Activated CD4-positive, alpha-beta T cell treated with anti-CD3 and anti-CD28 coated beads for 4 hours (primary cell): ENCODE measurements around the gene SH2D7.

Experiments used
- DNase-seq, 2 donors: peaks; one replicate each; pipeline ENCODE4 v3.0.0-alpha.2; 2020

Gene SH2D7

DNA sequence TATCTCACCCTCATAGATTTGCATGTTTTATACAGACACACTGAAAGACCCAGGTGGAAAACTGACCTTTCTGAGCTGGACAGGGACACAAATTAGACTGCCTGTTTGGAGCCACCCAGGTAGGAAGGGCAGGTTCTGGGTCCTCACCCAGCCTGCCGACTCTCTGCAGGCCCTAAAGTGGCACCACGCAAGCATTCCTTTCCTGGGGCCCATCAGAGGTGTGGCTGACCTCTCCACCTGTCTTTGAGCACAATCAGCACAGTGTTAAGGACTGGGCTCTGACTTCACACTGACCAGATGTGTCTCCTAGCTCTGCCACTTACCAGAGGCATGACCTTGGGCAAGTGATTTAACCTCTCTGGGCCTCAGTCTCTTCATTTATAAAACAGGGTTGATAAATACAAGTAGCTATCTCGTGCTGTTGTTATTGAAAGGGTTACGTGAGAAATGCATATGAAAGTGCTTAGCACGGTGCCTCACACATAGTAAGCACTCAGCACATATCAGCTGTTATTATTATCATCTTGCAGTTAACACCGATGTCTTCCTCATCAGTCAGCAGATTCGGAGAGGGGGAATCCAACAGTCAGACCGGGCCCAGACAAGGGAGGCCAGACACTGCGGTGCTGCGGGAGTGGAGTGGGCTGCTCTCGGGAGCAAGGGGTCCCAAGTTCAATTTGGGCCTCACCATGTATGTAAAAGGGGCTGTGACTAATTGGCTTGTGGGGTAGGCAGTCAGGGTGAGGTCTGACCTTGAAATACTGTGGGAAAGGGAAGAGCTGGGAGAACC, 12.9 kb upstream of the SH2D7 start:
- no peak for DNase-seq

DNA sequence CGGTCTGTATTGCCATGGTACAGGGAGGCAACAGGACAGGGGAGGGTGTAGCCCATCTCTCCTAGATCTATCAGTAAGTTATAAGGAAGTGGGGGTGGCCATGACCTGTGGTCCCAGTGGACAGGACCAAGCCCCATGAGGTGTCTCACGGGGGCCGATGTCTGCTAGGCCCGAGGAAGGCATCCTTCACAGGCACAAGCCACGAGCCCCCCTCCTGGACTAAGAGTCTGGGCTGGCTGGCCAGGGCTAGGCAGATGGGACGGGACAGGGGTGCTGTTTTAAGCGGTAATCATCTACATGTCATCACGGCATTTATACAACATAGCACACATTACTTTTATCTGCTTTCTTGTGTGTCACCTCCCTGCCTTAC, 12.3 kb upstream of the SH2D7 start:
- DNase-seq = no peak

DNA sequence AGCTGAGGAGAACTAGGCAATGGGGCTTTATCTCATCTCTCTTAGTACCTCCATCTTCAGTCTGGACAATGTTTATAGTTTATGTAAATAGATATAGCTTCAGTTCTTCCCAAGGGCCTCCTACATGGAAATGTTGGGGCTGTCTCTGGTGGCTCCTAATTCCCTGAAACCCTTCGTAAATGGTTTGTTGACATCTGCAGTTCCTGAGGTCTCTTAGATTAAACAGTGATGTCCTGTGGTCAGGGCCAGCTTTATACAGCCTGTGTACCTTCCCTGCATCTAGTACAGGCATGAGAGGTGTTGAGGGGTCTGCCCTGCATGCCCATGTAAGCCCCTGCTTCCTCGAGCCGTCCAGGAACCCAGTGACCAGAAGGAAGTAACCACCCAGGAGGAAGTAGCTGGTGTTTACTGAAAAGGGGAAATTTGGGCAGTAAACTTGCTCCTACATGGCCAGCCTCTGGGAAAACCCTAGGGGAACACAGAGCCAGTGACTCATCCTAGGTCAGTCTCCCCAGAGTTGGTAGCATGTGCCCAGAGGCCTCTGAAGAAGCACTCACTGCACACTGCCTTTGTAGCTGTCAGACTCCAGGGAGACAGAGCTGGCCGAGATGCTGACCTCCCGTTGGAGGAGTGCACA, 10.1 kb upstream of the SH2D7 start:
- DNase-seq = no peak

DNA sequence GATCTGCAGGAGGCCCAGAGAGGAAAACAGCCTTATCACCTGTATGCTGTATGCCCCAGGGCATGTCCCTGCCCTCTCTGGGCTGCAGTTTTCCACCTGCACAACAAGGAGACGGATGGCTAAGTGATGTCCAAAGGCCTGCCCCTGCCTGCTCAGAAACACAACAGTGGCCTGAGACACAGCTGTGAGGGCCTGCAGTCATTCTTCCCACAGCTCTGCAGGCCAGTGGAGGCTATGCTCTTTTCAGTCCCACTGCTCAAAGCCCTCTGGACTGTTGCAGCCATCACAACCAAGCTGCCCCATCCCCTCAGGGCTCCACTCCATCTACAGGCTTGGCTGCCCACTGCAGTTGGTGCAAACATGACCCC, 9.6 kb upstream of the SH2D7 start:
- DNase-seq = no peak

DNA sequence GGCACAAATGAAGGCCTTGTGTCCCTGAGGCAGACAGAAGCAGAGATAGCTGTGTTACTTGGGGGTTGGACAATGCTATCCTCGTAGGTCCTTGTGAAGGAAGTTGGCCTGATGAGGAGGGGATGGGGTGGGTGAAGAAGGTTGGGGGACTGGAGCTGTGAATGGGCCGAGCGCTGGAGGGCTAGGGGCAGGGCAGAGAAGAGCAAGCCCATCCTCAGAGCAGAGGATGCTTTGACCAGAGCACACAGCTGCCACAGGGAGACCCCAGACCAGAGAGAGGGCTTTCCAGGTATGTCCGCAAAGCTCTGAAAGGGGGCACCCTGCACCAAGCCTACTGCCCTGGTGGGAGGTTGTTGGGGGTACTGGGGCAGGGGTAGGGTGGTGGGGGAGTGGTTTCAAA, 9.2 kb upstream of the SH2D7 start:
- no peak for DNase-seq

DNA sequence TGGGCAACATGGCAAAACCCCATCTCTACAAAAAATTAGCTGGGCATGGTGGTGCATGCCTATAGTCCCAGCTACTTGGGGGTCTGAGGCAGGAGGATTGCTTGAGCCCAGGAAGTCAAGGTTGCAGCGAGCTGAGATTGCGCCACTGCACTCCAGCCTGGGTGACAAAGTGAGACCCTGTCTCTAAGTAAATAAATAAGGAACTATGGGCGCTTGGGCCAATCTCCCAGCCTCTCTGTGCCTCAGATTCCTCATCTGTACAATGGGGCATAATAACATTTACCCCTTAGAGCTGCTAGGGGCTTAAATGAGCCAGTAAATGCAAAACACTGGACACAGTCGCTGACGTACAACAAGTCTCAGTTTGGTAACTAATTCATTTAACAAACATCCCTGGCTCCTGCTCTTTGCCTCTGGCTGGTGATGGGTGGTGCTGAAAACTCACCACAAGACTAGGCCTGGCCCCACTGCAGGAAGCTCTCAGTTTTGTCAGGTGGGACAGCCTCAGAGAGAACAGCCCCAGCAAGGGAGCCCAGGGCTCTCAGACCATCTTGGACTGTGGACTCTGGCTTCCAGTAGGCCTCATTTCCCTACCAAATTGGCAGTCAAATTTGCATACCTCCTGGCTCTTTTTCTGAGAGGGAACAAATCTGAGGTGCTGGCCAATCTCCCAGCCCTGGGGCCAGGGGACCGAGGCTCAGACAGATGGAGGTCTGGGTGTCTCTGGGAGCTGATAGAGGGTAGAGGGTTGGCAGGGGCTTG, 8.5 kb upstream of the SH2D7 start:
- DNase-seq = no peak

DNA sequence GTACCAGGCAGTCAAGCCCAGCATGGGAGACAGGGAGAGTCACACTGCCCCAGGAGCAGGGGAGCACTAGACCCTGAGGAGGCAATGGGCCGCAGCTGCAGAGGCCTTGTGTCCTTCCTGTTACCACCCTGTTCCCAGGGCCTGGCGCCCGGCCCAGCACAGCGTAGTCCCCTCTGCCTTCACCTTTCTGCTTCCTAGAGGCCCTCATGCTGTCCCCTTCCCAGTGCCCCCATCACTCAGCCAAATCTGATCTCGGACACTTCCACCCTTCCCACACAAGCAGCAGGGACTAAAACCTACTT, 8.0 kb upstream of the SH2D7 start:
- no peak for DNase-seq

DNA sequence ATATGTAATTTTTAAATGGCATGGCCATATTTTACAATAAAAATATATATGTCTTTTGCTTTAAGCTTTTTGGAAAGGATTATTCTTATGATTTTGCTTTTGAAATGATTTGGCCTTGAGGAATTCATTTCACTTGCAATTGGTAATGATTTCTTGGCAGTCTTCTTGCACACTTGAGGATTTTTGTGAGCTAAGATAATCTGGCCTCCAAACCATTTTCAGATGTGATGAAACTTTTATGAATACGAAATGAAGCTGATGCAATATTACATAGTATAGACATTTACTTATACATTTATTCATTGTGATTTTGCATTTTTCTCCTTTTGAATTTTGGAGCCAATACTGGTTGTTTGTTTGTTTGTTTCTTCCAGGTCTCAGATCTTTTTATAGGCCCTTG, 6.4 kb upstream of the SH2D7 start:
- DNase-seq = no peak

DNA sequence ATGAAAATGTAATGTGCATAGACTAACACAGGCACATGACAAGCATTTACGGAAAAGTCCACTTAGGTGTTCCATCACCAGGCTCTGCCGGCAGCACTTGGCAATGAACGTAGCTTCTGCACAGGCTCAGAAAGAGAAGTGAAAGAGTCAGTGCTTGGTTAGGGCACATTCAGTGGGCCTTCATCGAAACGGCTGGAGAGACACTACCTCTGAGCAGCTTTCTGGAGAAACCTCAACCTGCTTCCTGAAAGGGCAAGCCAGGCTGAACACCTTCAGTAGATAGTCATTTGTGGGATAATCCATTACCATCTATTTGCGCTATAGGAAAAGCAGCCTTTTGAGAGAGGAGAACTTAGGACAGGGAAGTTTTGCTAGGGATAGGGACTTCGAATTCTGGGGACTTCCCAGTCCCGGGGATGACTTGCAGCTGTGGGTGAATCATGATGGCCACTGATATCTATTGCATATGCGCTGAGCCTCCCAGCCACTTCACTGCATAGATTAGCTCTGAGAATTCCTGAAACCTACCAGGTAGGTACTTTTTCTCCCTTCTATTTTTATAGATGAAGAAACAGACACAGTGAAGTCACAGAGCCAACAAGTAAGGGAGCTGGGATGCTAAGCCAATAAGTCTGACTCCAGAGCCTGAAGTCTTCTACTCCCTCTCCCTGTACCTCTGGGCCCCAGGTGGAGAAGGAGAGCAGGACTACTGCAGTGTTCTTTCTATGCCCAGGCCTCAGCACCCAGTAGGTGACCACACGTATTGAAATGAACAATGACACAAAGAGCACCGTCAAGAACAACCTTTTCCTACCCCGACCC, 4.2 kb upstream of the SH2D7 start:
- no peak for DNase-seq

DNA sequence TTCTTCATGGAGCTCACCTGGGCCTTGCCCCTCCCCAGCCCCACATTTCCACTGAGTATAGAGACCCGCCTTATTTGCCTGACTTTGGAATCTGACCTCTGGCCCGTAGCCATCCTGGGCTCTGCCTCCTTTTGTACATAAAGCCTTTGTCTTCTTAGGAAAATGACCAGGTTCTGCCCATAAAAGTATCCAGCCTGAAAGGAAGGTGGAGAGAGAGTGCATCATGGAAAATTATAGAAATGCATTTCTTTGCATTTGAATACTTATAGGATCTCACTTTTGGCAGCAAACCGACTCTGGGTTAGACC, 3.6 kb upstream of the SH2D7 start:
- no peak for DNase-seq

DNA sequence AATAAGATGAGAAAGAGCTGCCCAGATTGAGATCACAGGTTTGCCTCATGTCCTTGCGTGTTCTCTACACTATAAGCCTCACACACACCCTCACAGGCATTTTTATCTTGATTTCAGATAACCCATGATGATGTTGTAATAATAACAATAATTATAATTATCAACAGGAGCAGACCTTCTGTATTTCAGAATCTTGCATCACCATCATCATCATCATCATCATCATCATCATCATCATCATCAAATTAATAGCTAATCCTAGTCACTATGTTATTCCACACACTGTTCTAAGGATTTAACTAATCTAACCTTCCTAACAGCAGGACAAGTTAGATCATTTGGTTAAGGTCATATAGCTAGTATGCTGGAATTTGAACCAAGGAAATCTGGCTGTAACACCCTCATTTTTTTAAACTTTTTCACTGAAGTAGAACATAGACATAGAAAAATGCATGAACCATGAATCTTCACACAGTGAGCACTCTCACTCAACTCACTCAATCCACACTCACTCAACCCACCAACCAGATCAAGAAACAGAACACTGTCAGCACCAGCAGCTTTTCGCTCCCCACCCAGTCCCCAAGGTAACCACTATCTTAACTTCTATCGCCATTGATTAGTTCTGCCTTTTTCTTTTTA, 1.8 kb upstream of the SH2D7 start:
- no peak for DNase-seq

DNA sequence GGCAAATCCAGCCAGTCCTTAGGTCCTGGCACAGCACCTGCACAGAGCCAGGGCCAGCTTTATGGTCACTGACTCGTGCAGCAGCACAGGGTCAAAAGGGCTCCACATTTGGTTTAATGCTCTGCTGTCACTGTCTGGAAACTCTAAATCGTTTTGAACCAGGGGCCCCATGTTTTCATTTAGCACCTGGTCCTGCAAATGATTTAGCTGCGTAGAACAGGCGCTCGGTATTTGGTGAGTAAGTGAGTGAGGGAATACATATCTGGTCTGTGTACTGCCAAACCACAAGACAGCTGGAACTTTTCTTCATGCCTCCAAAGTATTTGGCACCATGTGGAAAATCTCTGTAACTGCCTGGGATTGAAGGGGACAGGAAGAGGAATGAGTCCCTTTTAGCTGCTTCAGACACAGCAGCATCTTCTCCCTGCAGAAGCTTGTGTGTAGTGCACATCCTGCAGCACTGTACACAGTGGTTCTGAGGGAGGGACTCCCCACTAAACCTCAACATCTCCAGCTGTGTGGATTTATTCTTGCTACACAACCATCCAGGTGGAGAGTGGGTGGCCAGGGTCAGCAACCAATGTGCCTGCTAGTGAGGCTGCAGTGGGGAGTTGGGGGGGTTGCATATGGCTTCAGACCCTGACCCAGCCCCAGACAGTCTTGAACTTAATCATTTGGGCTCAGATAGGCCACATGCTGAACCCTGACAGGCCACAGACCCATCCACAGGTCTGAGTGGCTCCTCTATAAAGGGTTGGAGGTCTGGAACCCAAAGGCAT, 1.1 kb downstream of the SH2D7 start:
- no peak for DNase-seq

DNA sequence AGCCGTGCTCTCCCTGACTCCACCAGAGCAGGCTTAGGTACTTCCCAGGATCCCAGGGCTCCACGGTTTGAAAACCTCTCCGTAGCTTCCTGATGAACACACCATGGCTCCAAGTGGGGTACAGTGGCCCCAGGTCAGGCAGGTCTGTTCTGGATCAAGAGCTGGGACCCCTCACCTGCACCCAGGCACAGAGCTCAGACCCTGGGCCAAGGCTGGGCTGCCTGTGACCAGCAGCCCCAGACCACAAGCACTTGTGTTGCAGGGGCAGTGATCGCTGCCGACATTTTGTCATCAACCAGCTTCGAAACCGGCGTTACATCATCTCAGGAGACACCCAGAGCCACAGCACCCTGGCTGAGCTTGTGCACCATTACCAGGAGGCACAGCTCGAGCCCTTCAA, 5.3 kb downstream of the SH2D7 start:
- DNase-seq = no peak

DNA sequence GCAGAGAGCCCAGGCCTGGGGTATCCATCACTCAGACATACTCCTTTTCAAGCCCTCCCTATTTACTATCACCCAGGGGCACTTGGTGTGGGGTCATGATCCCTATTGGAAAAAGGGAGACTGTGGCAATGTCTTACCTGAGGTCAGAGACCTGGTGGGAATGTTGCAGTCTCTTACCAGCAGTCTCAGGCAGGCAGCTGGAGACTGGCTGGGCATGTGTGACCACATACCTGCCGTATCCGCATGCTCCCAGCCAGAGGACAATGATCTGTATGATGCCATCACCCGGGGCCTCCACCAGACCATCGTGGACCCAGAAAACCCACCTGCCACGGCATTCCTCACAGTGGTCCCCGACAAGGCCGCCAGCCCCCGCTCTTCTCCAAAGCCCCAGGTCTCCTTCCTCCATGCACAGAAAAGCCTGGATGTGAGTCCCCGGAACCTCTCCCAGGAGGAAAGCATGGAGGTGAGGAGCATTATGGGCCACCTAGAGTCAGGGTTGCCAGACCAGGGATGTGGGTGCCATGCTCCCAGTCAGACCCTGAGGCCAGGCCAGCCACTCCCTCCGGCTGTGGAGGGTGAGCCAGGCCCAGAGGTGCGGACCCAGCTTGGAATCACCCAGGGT, 5.9 kb downstream of the SH2D7 start:
- no peak for DNase-seq

DNA sequence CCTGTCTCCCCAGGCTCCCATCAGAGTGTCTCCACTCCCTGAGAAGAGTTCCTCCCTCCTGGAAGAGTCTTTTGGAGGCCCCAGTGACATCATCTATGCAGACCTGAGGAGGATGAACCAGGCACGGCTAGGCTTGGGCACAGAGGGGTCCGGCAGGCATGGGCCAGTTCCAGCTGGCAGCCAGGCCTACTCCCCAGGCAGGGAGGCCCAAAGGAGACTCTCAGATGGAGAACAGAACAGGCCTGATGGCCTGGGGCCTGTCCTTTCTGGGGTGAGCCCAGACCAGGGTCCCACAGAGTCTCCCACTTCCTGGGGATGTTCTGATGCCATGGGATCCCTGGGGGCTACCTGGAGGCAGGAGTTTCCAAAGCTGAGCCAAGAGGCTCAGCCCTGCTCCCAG, 8.5 kb downstream of the SH2D7 start:
- no peak for DNase-seq

DNA sequence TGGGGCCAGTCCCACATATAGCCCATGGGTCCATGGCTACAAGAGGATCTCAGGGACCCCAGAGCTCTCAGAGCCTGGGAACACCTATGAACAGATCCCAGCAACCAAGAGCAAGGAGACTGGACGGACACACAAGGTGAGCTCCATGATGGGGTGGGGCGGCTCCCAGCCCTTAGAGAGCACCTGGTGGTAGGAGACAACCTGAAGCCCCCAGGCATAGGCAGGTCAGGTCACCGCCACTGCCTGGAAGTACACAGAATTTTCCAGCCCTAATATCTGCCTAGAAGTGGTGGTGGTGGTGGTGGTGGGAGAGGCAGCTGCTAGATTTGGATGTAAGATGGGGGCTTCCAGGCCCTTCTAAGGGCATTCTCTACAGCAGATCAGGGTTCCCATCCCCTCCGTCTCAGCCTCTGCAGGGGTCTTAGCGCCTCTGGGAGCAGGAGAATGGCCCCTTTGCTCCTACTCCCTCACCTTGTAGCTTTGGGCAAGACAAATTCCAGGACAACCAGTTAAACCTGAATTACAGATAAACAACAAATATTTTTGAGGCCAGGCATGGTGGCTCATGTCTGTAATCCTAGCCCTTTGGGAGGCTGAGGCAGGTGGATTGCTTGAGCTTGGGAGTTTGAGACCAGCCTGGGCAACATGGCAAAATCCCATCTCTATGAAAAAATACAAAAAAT, 9.2 kb downstream of the SH2D7 start:
- DNase-seq = no peak

DNA sequence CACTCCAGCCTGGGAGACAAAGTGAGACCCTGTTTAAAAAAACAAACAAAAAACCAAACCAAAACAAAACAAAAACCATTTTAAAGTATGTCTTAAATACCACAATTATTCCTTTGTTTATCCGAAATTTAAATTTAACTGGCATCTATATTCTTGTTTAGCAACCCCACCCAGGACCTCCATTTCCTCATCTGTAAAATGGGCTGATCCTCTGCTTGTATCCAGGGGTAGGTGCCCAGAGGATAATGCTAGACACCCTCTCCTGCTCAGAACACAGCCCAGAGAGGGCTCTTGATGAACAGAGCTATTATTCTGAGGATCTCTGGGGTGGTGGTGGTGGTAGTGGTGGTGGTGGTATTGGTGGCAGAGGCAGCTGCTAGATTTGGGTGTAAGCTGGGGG, 9.8 kb downstream of the SH2D7 start:
- DNase-seq = no peak

DNA sequence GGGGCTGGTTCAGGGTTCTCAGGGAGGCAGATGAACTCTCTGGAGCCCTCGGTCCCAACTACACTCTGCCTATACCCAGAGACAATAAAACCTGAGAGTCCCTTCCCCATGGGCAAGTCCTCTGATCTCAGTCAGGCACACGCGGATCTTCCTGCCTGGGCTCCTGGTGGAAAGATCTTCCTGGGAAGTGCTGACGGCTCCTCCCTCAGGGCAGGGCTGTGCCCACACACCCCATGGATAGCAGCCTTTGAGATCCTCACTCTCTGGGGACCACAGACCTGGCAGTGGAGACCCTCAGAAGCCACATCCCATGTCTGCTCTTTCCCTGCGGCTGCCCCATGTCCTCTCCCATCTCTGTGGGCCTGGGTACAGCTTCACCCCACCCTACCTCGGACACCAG, 10.4 kb downstream of the SH2D7 start:
- DNase-seq = no peak

DNA sequence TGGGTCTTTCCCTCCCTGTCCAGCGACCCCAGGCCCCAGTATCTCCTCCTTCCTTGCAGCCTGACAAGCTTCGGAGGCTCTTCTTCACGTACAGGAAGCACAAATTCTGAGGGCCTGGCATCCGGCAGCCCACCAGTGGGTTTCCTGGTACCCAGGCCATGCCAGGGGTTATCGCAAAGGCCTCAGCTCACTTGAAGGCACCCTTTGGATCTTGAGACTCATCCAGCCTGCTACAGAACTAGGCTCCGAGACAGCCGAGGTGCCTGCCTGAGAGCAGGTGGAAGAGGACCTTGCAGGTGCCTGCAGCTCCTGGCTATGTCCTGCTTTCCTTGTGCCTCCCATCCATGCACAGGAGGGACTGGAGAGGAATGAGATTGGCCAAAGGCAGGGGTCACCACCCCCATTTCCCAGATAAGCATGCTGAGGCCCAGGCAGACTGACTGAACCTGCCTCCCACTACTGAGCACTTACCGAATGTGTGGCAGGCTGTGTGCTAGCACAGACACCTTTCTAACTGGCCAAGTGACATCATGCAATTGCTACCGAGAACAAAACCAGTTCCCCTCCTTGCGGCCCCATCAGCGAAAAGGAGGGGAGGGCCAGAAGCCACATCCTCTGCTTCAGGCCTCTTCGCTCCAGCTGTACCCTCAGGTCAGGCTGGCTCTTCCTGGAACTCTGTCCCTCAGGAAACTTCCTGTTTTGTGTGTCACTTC, 11.2 kb downstream of the SH2D7 start:
- peak; percentile 35 to 39 for DNase-seq

DNA sequence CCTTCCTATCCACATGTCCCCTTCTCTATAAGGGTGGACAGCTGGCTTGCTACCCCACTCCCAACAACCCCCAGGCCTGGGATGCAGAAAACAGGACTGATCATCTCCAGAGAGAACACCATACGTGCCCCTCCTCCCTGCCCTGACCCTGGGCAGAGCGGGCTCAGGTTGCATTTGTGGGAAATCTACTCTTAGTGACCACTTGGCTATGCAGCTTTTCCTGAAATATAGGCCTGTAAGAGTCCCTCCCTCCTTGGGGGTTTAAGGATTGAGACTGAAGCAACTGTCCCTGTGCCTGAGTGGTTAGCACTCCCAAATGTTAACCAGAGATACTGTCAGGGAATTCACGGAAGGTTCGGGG, 11.7 kb downstream of the SH2D7 start:
- DNase-seq = no peak
